Mesenchymal stem cell (in vitro differentiated cells and primary cell): ENCODE data around the gene SP1.

Experiments
- DNase-seq: peaks from one replicate; pipeline ENCODE4 v3.0.0-alpha.2; 2013
- H2AFZ ChIP-seq: one replicate; pipeline ENCODE4 v1.6.1; 2013; ENCODE audit warnings: low read depth, mild to moderate bottlenecking, control low read depth, inconsistent platforms, low read length, moderate library complexity
- H2AK5ac ChIP-seq: 2 replicates; pipeline ENCODE4 v1.6.1; 2013; ENCODE audit warnings: low read length, moderate library complexity, mild to moderate bottlenecking, inconsistent platforms; ENCODE audit not compliant: severe bottlenecking
- H2BK120ac ChIP-seq: one replicate; pipeline ENCODE4 v1.6.1; 2013; ENCODE audit warnings: low read depth, mild to moderate bottlenecking, inconsistent platforms, low read length, moderate library complexity
- H2BK12ac ChIP-seq, 2 experiments: one replicate each; pipeline ENCODE4 v1.6.1; 2013; ENCODE audit warnings: inconsistent platforms in 2 of 2, low read length in 2 of 2, mild to moderate bottlenecking in 2 of 2, moderate library complexity in 2 of 2, control low read depth in 1 of 2
- H2BK15ac ChIP-seq: one replicate; pipeline ENCODE4 v1.6.1; 2013; ENCODE audit warnings: mild to moderate bottlenecking, low read depth, inconsistent platforms; ENCODE audit not compliant: poor library complexity, severe bottlenecking
- H2BK5ac ChIP-seq: 2 replicates; pipeline ENCODE4 v1.6.1; 2013; ENCODE audit warnings: low read depth, mild to moderate bottlenecking, low read length, control low read depth, inconsistent platforms; ENCODE audit not compliant: poor library complexity, severe bottlenecking
- H3K14ac ChIP-seq, 2 experiments: one replicate each; pipeline ENCODE4 v1.6.1; 2013; ENCODE audit warnings: inconsistent platforms in 2 of 2, low read length in 2 of 2, control low read depth in 1 of 2, mild to moderate bottlenecking in 1 of 2, moderate library complexity in 1 of 2
- H3K18ac ChIP-seq, 2 experiments: one replicate each; pipeline ENCODE4 v1.6.1; 2013; ENCODE audit warnings: inconsistent platforms in 2 of 2, low read length in 2 of 2, control low read depth in 1 of 2, low read depth in 1 of 2, mild to moderate bottlenecking in 1 of 2
- H3K23ac ChIP-seq, 2 experiments: one replicate each; pipeline ENCODE4 v1.6.1; 2013; ENCODE audit warnings: inconsistent platforms in 2 of 2, low read length in 2 of 2, mild to moderate bottlenecking in 2 of 2, moderate library complexity in 2 of 2, control low read depth in 1 of 2
- H3K27ac ChIP-seq: 2 replicates; pipeline ENCODE4 v1.5.1; 2013; ENCODE audit warnings: mild to moderate bottlenecking, moderate library complexity, low read length, control low read depth, inconsistent platforms; ENCODE audit not compliant: poor library complexity, severe bottlenecking
- H3K27me3 ChIP-seq, 2 experiments: 2 replicates each; pipeline versions ENCODE4 v1.6.1 to v1.7.0; 2013; ENCODE audit warnings: low read length in 2 of 2, mild to moderate bottlenecking in 2 of 2, moderate library complexity in 2 of 2, control low read depth in 1 of 2, inconsistent platforms in 1 of 2; ENCODE audit not compliant: control insufficient read depth in 1 of 2, insufficient read depth in 1 of 2
- H3K36me3 ChIP-seq, 2 experiments: 2 replicates each; pipeline versions ENCODE4 v1.6.1 to v1.7.0; 2013; ENCODE audit warnings: low read length in 2 of 2, control low read depth in 1 of 2, inconsistent platforms in 1 of 2, low read depth in 1 of 2, mild to moderate bottlenecking in 1 of 2; ENCODE audit not compliant: insufficient read depth in 2 of 2, control insufficient read depth in 1 of 2
- H3K4ac ChIP-seq, 2 experiments: one replicate each; pipeline ENCODE4 v1.6.1; 2013; ENCODE audit warnings: inconsistent platforms in 2 of 2, low read length in 2 of 2, mild to moderate bottlenecking in 2 of 2, moderate library complexity in 2 of 2, control low read depth in 1 of 2, low read depth in 1 of 2
- H3K4me1 ChIP-seq: 2 replicates; pipeline ENCODE4 v1.6.1; 2013; ENCODE audit warnings: low read depth, low read length, control low read depth; ENCODE audit not compliant: control insufficient read depth, insufficient read depth
- H3K4me2 ChIP-seq: 2 replicates; pipeline ENCODE4 v1.6.1; 2013; ENCODE audit warnings: low read length, mild to moderate bottlenecking, inconsistent platforms; ENCODE audit not compliant: poor library complexity, severe bottlenecking
- H3K4me3 ChIP-seq, 2 experiments: 2 replicates each; pipeline versions ENCODE4 v1.5.1 to v1.7.0; 2013; ENCODE audit warnings: low read length in 2 of 2, mild to moderate bottlenecking in 2 of 2, control low read depth in 1 of 2, low read depth in 1 of 2; ENCODE audit not compliant: insufficient read depth in 1 of 2
- H3K79me1 ChIP-seq: replicated peaks from 2 replicates; pipeline ENCODE4 v1.6.1; 2013; ENCODE audit warnings: mild to moderate bottlenecking, control low read depth, low read length, inconsistent platforms; ENCODE audit not compliant: poor library complexity, severe bottlenecking
- H3K9ac ChIP-seq: 2 replicates; pipeline ENCODE4 v1.7.0; 2013; ENCODE audit warnings: mild to moderate bottlenecking, low read length, moderate library complexity
- H3K9me3 ChIP-seq: 2 replicates; pipeline ENCODE4 v1.7.0; 2013; ENCODE audit warnings: mild to moderate bottlenecking, low read length; ENCODE audit not compliant: control insufficient read depth
- H4K8ac ChIP-seq: one replicate; pipeline ENCODE4 v1.6.1; 2013; ENCODE audit warnings: inconsistent platforms, mild to moderate bottlenecking, low read length, moderate library complexity
- H4K91ac ChIP-seq: one replicate; pipeline ENCODE4 v1.6.1; 2013; ENCODE audit warnings: mild to moderate bottlenecking, low read length, inconsistent platforms
- WGBS: methylation state at CpG from one replicate; pipeline ENCODE4 v1.1.7; 2013; ENCODE audit warnings: mixed read lengths; 5-methylcytosine and 5-hydroxymethylcytosine counted together

Gene SP1

GRCh38 chr12:53333289-53333688, 46.7 kb upstream of the SP1 start:
- Histone ChIP-seq H3K4me1 (no peaks in the 10 kb centered on the region), H3K4me2 (no peak overlapping the region), H3K14ac (no peak overlapping the region), H3K4me3 (no peak overlapping the region), H3K23ac (no peak overlapping the region), H4K91ac (no peak overlapping the region), H3K27me3 (peaks cover 69 to 85% of the 10 kb centered on the region in 2 experiments), H2BK120ac (no peak overlapping the region), H3K36me3 (no peaks in the 10 kb centered on the region), H2AK5ac (no peak overlapping the region), H4K8ac (no peak overlapping the region), H3K18ac (no peak overlapping the region), H2AFZ (no peak overlapping the region), H3K27ac (no peak overlapping the region), H3K9ac (no peak overlapping the region), H3K79me1 (no peaks in the 10 kb centered on the region), H2BK12ac (no peak overlapping the region), H3K9me3 (no peaks in the 10 kb centered on the region), H2BK15ac (no peak overlapping the region), H3K4ac (no peak overlapping the region), H2BK5ac (no peak overlapping the region)
- WGBS, result 77% methylated on average over 2 of the region's 4 CpGs
- DNase-seq, result no peak

- H3K27me3 ChIP-seq, result peaks cover 69 to 86% of the 10 kb centered on the region in 2 experiments
- H3K4me1 ChIP-seq, result no peaks in the 10 kb centered on the region
- no peaks in the 10 kb centered on the region for H3K9me3 ChIP-seq
- H3K4me3 ChIP-seq, result no peak overlapping the region
- 79% methylated on average over 7 of the region's 7 CpGs for WGBS
- H2BK5ac ChIP-seq, result no peak overlapping the region
- H4K8ac ChIP-seq, result no peak overlapping the region
- no peaks in the 10 kb centered on the region for H3K36me3 ChIP-seq
- no peak overlapping the region for H2BK15ac ChIP-seq
- no peak overlapping the region for H4K91ac ChIP-seq
- no peak overlapping the region for H3K9ac ChIP-seq
- no peak overlapping the region for H3K4me2 ChIP-seq
- no peak for DNase-seq
- no peak overlapping the region for H3K23ac ChIP-seq
- no peak overlapping the region for H3K4ac ChIP-seq
- no peak overlapping the region for H2BK12ac ChIP-seq
- no peak overlapping the region for H2BK120ac ChIP-seq
- no peak overlapping the region for H3K14ac ChIP-seq
- no peak overlapping the region for H2AK5ac ChIP-seq
- H3K18ac ChIP-seq, result no peak overlapping the region
- no peak overlapping the region for H2AFZ ChIP-seq
- no peaks in the 10 kb centered on the region for H3K79me1 ChIP-seq
- H3K27ac ChIP-seq, result no peak overlapping the region
These were observed 46.1 kb upstream of the SP1 start for GRCh38 chr12:53333845-53334244.

- Histone ChIP-seq H4K91ac (no peak overlapping the region), H3K9ac (no peak overlapping the region), H3K36me3 (no peaks in the 10 kb centered on the region), H2AFZ (no peak overlapping the region), H2BK15ac (no peak overlapping the region), H2AK5ac (no peak overlapping the region), H3K79me1 (no peaks in the 10 kb centered on the region), H3K27ac (no peak overlapping the region), H2BK120ac (no peak overlapping the region), H3K27me3 (peaks cover 67 to 86% of the 10 kb centered on the region in 2 experiments), H3K14ac (no peak overlapping the region), H3K4me3 (no peak overlapping the region), H2BK5ac (no peak overlapping the region), H4K8ac (no peak overlapping the region), H3K18ac (no peak overlapping the region), H3K23ac (no peak overlapping the region), H3K4me2 (no peak overlapping the region), H3K9me3 (no peaks in the 10 kb centered on the region), H2BK12ac (no peak overlapping the region), H3K4me1 (no peaks in the 10 kb centered on the region), H3K4ac (no peak overlapping the region)
- 68% methylated on average over 8 of the region's 8 CpGs for WGBS
- no peak for DNase-seq
These were observed 45.2 kb upstream of the SP1 start for GRCh38 chr12:53334822-53335221.

GRCh38 chr12:53336181-53336681, 43.7 kb upstream of the SP1 start, which contains the start of gene SP7:
SP7 (minus strand) TSS chr12:53336354; CDS start chr12:53335646, 708 bp downstream.
- H3K36me3 ChIP-seq, result no peaks in the 10 kb centered on the region
- peak within 1 kb of the TSS; percentile 56 for H2BK15ac ChIP-seq

More at GRCh38 chr12:53336181-53336681, 43.7 kb upstream of the SP1 start, which contains the start of gene SP7:
- Histone ChIP-seq H3K4me3 (no peak within 1 kb of the TSS), H3K79me1 (no peaks in the 10 kb centered on the region), H3K23ac (no peak within 1 kb of the TSS), H2AK5ac (no peak within 1 kb of the TSS), H3K14ac (no peak within 1 kb of the TSS), H3K4me1 (peaks cover 1% of the 10 kb centered on the region), H4K8ac (no peak within 1 kb of the TSS), H4K91ac (no peak within 1 kb of the TSS), H3K9me3 (no peaks in the 10 kb centered on the region), H2BK120ac (no peak within 1 kb of the TSS), H3K27me3 (peaks cover 71 to 92% of the 10 kb centered on the region in 2 experiments), H2BK12ac (no peak within 1 kb of the TSS), H3K9ac (no peak within 1 kb of the TSS), H3K4ac (no peak within 1 kb of the TSS), H2AFZ (no peak within 1 kb of the TSS), H2BK5ac (no peak within 1 kb of the TSS), H3K27ac (no peak within 1 kb of the TSS), H3K18ac (no peak within 1 kb of the TSS), H3K4me2 (no peak within 1 kb of the TSS)
- no peak for DNase-seq
- WGBS, result 68% methylated on average over 14 of the region's 15 CpGs
